ENCODE measurements around the gene BBS9.
"Not testable (repeated sequence)": the region's sequence is repeated elsewhere in the genome, so short reads cannot be mapped to it uniquely, and the experiment has no call there.

BBS9 gene

DNA sequence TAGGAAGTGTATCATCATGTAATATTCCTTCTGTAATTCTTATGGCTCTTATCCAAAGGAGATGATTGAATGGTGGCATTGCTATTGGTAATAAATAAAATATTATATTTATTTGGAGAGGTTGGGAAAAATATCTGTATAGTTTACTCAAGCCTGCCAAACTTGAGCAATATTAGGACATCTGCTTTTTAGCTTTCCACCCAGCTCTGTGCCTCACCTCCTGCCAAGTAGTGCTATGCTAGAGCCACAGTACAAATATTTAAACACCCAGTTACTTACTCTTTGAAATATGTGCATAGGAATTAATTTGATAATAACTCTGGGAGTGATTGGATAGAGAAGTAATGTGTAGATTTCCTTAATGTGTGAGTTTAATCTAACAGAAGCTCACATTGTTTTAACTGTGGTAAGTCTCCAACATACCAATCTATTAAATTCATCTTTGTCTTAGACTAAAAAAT, 129.2 kb downstream of the BBS9 start:
- no peaks in the 10 kb centered on the region for H3K4me1 Mint-ChIP-seq (ENCODE audit: low read depth)
- peaks cover 3% of the 10 kb centered on the region for H3K36me3 Mint-ChIP-seq (ENCODE audit: low read depth)
- H3K27me3 Mint-ChIP-seq = no peaks in the 10 kb centered on the region
- H3K27ac Mint-ChIP-seq = no peak overlapping the region
- H3K9me3 Mint-ChIP-seq = no peaks in the 10 kb centered on the region
- H3K4me3 Mint-ChIP-seq = no peak overlapping the region

DNA sequence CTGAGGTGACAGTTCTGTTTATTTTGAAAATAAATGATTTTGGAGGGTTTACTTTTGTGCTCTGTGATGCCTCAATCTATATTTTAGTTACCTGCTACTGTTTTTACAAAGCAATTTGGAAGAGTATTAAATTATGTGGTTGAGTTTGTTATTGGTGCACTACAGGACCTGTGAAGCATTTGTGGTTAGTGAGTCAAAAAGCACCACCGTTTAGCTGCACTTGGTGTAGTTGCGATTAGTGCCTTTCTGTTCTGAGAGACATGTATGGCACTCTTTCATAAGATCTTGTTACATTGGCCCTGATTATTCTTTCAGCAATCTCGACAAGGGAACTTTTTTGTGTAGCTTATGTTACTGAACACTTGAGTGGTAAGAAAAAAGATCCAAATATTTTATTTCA, 132.2 kb downstream of the BBS9 start:
- Mint-ChIP-seq H3K36me3 (ENCODE audit: low read depth) (peaks cover 3% of the 10 kb centered on the region), H3K27ac (no peak overlapping the region), H3K27me3 (no peaks in the 10 kb centered on the region), H3K9me3 (no peaks in the 10 kb centered on the region), H3K4me3 (no peak overlapping the region), H3K4me1 (ENCODE audit: low read depth) (no peaks in the 10 kb centered on the region)

DNA sequence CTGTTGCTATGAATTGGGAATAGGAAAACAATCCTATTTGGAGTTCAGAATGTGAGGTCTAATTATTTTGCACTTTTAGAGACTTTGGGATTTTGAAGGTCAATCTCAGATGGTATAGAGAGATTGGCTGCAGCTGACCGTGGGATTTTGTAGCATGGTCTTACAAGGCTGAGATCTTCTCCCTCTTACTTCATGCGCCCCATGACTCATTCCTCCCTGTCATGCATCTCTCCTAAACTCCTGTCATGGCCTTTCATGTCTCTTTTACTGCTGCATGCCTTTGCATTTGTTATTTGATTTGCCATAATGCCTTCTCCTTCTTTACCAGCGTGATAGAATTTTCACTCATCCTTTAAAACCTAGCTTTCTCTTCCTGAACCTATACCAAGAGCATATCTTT, 133.1 kb downstream of the BBS9 start:
- no peaks in the 10 kb centered on the region for H3K9me3 Mint-ChIP-seq
- no peaks in the 10 kb centered on the region for H3K36me3 Mint-ChIP-seq (ENCODE audit: low read depth)
- H3K4me3 Mint-ChIP-seq = no peak overlapping the region
- no peaks in the 10 kb centered on the region for H3K27me3 Mint-ChIP-seq
- no peaks in the 10 kb centered on the region for H3K4me1 Mint-ChIP-seq (ENCODE audit: low read depth)
- no peak overlapping the region for H3K27ac Mint-ChIP-seq

DNA sequence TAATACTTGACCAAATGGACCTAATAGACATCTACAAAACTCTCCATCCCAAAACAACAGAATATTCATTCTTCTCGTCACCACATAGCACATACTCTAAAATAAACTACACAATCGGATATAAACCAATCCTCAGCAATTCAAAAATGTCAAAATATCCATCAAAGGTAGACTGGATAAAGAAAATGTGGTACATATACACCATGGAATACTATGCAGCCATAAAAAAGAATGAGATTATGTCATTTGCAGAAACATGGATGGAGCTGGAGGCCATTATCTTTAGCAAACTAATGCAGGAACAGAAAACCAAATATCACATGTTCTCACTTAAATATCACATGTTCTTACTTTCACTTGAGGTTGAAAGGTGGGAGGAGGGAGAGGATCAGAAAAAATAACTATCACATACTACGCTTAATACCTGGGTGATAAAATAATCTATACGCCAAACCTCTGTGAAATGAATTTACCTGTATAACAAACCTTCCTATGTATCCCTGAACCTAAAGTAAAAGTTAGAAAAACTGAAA, 142.5 kb downstream of the BBS9 start:
- not testable (repeated sequence) for H3K4me1 Mint-ChIP-seq (ENCODE audit: low read depth); H3K27ac Mint-ChIP-seq; H3K4me3 Mint-ChIP-seq; H3K27me3 Mint-ChIP-seq
- Mint-ChIP-seq H3K9me3 (peaks cover 29% of the 10 kb centered on the region), H3K36me3 (ENCODE audit: low read depth) (peaks cover 30% of the 10 kb centered on the region)

DNA sequence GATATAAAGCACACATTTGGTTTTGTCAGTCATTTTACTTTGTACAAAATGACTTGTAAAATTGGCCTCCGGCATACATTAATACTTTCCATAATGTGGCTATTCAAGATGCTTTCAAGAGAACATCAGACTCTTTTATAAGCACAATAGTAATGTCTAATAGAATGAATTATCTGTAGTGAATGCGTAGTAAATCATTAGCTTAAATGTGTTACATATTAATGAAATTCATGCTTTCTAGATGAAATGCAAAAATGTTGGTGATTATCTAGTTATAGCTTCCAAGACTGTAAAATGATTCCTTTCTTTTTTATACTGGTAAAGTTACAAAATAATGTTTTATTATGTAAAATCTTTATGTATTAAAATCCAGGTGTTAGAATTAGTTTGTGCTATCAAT, 144.0 kb downstream of the BBS9 start:
- H3K27ac Mint-ChIP-seq = no peak overlapping the region
- no peaks in the 10 kb centered on the region for H3K4me1 Mint-ChIP-seq (ENCODE audit: low read depth)
- peaks cover 38% of the 10 kb centered on the region for H3K36me3 Mint-ChIP-seq (ENCODE audit: low read depth)
- H3K4me3 Mint-ChIP-seq = no peak overlapping the region
- no peaks in the 10 kb centered on the region for H3K27me3 Mint-ChIP-seq
- peaks cover 39% of the 10 kb centered on the region for H3K9me3 Mint-ChIP-seq

GRCh38 chr7:33276325-33276724, 147.0 kb downstream of the BBS9 start:
- Mint-ChIP-seq H3K27me3 (no peaks in the 10 kb centered on the region), H3K27ac (no peak overlapping the region), H3K4me1 (ENCODE audit: low read depth) (peaks cover 4% of the 10 kb centered on the region), H3K36me3 (ENCODE audit: low read depth) (peaks cover 30% of the 10 kb centered on the region), H3K9me3 (peaks cover 40% of the 10 kb centered on the region), H3K4me3 (no peak overlapping the region)

GRCh38 chr7:33276729-33277128, 147.4 kb downstream of the BBS9 start:
- H3K4me1 Mint-ChIP-seq (ENCODE audit: low read depth) = peaks cover 4% of the 10 kb centered on the region
- H3K36me3 Mint-ChIP-seq (ENCODE audit: low read depth) = peaks cover 29% of the 10 kb centered on the region
- H3K9me3 Mint-ChIP-seq = peaks cover 36% of the 10 kb centered on the region
- no peaks in the 10 kb centered on the region for H3K27me3 Mint-ChIP-seq
- H3K4me3 Mint-ChIP-seq = no peak overlapping the region
- H3K27ac Mint-ChIP-seq = no peak overlapping the region

DNA sequence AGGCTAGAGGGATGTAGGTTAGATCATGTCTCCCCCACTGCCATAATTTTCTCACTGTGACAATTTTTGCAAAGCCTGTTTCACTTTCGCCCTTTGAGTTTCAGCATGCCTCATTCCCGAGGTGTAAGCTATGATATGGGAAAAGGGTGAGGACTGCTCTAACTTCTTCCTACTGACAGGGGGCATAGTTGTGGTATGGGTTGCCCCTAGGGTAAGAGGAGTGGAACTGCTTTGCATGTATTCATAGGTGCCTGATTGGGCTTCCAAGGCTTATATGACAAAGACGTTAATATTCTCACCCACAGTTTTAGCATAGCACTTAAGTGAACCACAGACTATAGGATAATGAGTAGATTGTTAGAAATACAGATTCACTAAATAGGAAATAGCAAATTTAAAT, 148.7 kb downstream of the BBS9 start:
- peaks cover 33% of the 10 kb centered on the region for H3K36me3 Mint-ChIP-seq (ENCODE audit: low read depth)
- H3K27me3 Mint-ChIP-seq = no peaks in the 10 kb centered on the region
- H3K9me3 Mint-ChIP-seq = peaks cover 28% of the 10 kb centered on the region
- H3K27ac Mint-ChIP-seq = no peak overlapping the region
- H3K4me1 Mint-ChIP-seq (ENCODE audit: low read depth) = peaks cover 4% of the 10 kb centered on the region
- H3K4me3 Mint-ChIP-seq = no peak overlapping the region

DNA sequence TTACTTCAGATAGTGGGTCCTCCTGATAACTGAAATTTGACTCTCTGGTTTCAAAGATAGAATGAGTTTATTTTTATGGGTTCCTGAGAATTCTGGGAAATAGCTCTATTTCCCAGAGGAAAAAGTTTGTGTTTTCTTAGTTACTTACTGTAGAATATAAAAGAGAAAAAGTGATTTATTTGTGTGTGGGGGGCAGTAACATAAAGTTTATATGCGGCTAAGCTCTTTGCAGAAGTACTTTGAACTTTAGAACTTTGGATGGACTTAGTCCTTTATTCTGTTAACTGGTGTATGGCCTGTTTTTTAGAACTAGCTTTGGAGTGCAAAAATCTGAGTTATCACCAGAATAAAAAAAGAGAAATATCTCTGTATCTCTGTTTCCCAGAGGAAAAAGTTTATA, 157.1 kb downstream of the BBS9 start:
- no peak overlapping the region for H3K27ac Mint-ChIP-seq
- no peaks in the 10 kb centered on the region for H3K4me1 Mint-ChIP-seq (ENCODE audit: low read depth)
- no peak overlapping the region for H3K4me3 Mint-ChIP-seq
- peaks cover 23% of the 10 kb centered on the region for H3K36me3 Mint-ChIP-seq (ENCODE audit: low read depth)
- H3K27me3 Mint-ChIP-seq = no peaks in the 10 kb centered on the region
- H3K9me3 Mint-ChIP-seq = peaks cover 19% of the 10 kb centered on the region

- Mint-ChIP-seq H3K36me3 (ENCODE audit: low read depth) (peaks cover 23% of the 10 kb centered on the region), H3K27me3 (no peaks in the 10 kb centered on the region), H3K4me3 (no peak overlapping the region), H3K27ac (no peak overlapping the region), H3K9me3 (peaks cover 19% of the 10 kb centered on the region), H3K4me1 (ENCODE audit: low read depth) (no peaks in the 10 kb centered on the region)
These were observed 158.4 kb downstream of the BBS9 start for GRCh38 chr7:33287738-33288137.

- Mint-ChIP-seq H3K9me3 (peaks cover 32% of the 10 kb centered on the region), H3K4me3 (no peak overlapping the region), H3K4me1 (ENCODE audit: low read depth) (no peaks in the 10 kb centered on the region), H3K36me3 (ENCODE audit: low read depth) (peaks cover 29% of the 10 kb centered on the region), H3K27me3 (no peaks in the 10 kb centered on the region), H3K27ac (no peak overlapping the region)
These were observed 169.5 kb downstream of the BBS9 start for GRCh38 chr7:33298848-33299247.

GRCh38 chr7:33299425-33299824, 170.1 kb downstream of the BBS9 start:
- H3K27ac Mint-ChIP-seq = no peak overlapping the region
- H3K36me3 Mint-ChIP-seq (ENCODE audit: low read depth) = peaks cover 29% of the 10 kb centered on the region
- H3K27me3 Mint-ChIP-seq = no peaks in the 10 kb centered on the region
- no peak overlapping the region for H3K4me3 Mint-ChIP-seq
- no peaks in the 10 kb centered on the region for H3K4me1 Mint-ChIP-seq (ENCODE audit: low read depth)
- H3K9me3 Mint-ChIP-seq = peaks cover 32% of the 10 kb centered on the region

GRCh38 chr7:33300131-33300530, 170.8 kb downstream of the BBS9 start:
- Mint-ChIP-seq H3K27me3 (no peaks in the 10 kb centered on the region), H3K4me3 (no peak overlapping the region), H3K36me3 (ENCODE audit: low read depth) (peaks cover 30% of the 10 kb centered on the region), H3K4me1 (ENCODE audit: low read depth) (no peaks in the 10 kb centered on the region), H3K9me3 (peaks cover 32% of the 10 kb centered on the region), H3K27ac (no peak overlapping the region)

- no peak overlapping the region for H3K27ac Mint-ChIP-seq
- no peaks in the 10 kb centered on the region for H3K4me1 Mint-ChIP-seq (ENCODE audit: low read depth)
- H3K4me3 Mint-ChIP-seq = no peak overlapping the region
- H3K27me3 Mint-ChIP-seq = no peaks in the 10 kb centered on the region
- peaks cover 36% of the 10 kb centered on the region for H3K36me3 Mint-ChIP-seq (ENCODE audit: low read depth)
- peaks cover 32% of the 10 kb centered on the region for H3K9me3 Mint-ChIP-seq
These were observed 171.4 kb downstream of the BBS9 start for GRCh38 chr7:33300742-33301141.

DNA sequence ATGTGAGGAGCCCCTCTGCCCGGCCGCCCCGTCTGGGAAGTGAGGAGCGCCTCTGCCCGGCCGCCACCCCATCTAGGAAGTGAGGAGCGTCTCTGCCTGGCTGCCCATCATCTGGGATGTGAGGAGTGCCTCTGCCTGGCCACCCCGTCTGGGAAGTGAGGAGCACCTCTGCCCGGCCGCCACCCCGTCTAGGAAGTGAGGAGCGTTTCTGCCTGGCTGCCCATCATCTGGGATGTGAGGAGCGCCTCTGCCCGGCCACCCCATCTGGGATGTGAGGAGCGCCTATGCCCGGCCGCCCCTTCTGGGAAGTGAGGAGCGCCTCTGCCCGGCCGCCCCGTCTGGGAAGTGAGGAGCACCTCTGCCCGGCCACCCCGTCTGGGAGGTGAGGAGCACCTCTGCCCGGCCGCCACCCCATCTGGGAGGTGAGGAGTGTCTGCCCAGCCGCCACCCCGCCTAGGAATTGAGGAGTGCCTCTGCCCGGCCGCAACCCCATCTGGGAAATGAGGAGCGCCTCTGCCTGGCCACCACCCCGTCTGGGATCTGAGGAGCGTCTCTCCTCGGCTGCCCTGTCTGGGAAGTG, 174.7 kb downstream of the BBS9 start:
- H3K27me3 Mint-ChIP-seq; H3K4me3 Mint-ChIP-seq; H3K4me1 Mint-ChIP-seq (ENCODE audit: low read depth); H3K27ac Mint-ChIP-seq: not testable (repeated sequence)
- H3K36me3 Mint-ChIP-seq (ENCODE audit: low read depth) = peaks cover 39% of the 10 kb centered on the region
- H3K9me3 Mint-ChIP-seq = peaks cover 28% of the 10 kb centered on the region

- peaks cover 8% of the 10 kb centered on the region for H3K9me3 Mint-ChIP-seq
- no peak overlapping the region for H3K27ac Mint-ChIP-seq
- H3K4me1 Mint-ChIP-seq (ENCODE audit: low read depth) = no peaks in the 10 kb centered on the region
- H3K27me3 Mint-ChIP-seq = no peaks in the 10 kb centered on the region
- H3K4me3 Mint-ChIP-seq = no peak overlapping the region
- H3K36me3 Mint-ChIP-seq (ENCODE audit: low read depth) = peaks cover 18% of the 10 kb centered on the region
These were observed 177.8 kb downstream of the BBS9 start for GRCh38 chr7:33307205-33307604.
